Thyroid gland (tissue), 4 donors: ENCODE measurements around the gene HMGB1. TPM values are rescaled to one million over a fixed set of nuclear protein-coding genes. Genes with fewer than 3 reads are reported as not detected.
"Not testable (repeated sequence)": the region's sequence is repeated elsewhere in the genome, so short reads cannot be mapped to it uniquely, and the experiment has no call there.

ENCODE experiments used
- DNase-seq, 2 donors: peaks; one replicate each; pipeline ENCODE4 v3.0.0-alpha.2; 2019
- H3K27ac ChIP-seq, 3 donors: fragments of 200-600 bp; sonication (generic); 1 replicate in 2 of 3; 2 replicates in 1 of 3; pipeline ENCODE4 v1.5.1; 2016 to 2019; ENCODE audit warnings: mild to moderate bottlenecking in 1 of 3, moderate library complexity in 1 of 3
- H3K27me3 ChIP-seq: fragments of 200-600 bp; sonication (generic); one replicate; pipeline ENCODE4 v1.5.1; 2019
- H3K36me3 ChIP-seq, 2 donors: fragments of 200-600 bp; sonication (generic); one replicate each; pipeline ENCODE4 v1.5.1; 2016 to 2019
- H3K4me1 ChIP-seq, 2 donors: fragments of 200-600 bp; sonication (generic); one replicate each; pipeline ENCODE4 v1.5.1; 2017 to 2019
- H3K4me3 ChIP-seq, 3 donors: fragments of 200-600 bp; sonication (generic); replicated peaks in 1 of 3; 1 replicate in 2 of 3; 2 replicates in 1 of 3; pipeline ENCODE4 v1.5.1; 2016; ENCODE audit warnings: mild to moderate bottlenecking in 1 of 3
- H3K9me3 ChIP-seq: fragments of 200-600 bp; sonication (generic); one replicate; pipeline ENCODE4 v1.5.1; 2017
- CTCF ChIP-seq, 6 experiments: fragments of 200-600 bp in 3 of 6; fragments of 450-650 bp in 3 of 6; sonication (generic) in 3 of 6; IDR thresholded peaks; one replicate each; pipeline ENCODE4 v1.5.1; 2016 to 2019; ENCODE audit warnings: antibody characterized with exemption in 6 of 6, mild to moderate bottlenecking in 2 of 6, inconsistent platforms in 1 of 6, moderate library complexity in 1 of 6
- POLR2A ChIP-seq, 2 donors: fragments of 450-650 bp; IDR thresholded peaks; one replicate each; pipeline ENCODE4 v1.6.1; 2017; ENCODE audit warnings: antibody characterized with exemption in 2 of 2, mild to moderate bottlenecking in 2 of 2, moderate library complexity in 1 of 2
- WGBS, 2 donors: methylation state at CpG; one replicate each; pipeline ENCODE4 v1.1.5; 2017; 5-methylcytosine and 5-hydroxymethylcytosine counted together
- intact Hi-C: fragments of 100-400 bp; cut with DNase I; formaldehyde crosslinking; loops from one replicate; pipeline ENCODE4 v1.15.1; 2023
- total RNA-seq, 4 donors: library from RNA; depleted of rRNA; stranded (reverse); fragments of >200 nt; gene quantifications; one replicate each; pipeline ENCODE4 v1.2.3, GENCODE V29; 2016

HMGB1 gene
- total RNA-seq, 4 donors from 2014 or later: 255 to 467 (median 327) TPM

- H3K27ac ChIP-seq: no peak overlapping the region
- H3K4me1 ChIP-seq: no peaks in the 10 kb centered on the region
- DNase-seq: no peak
- WGBS, 2 donors: 87 to 100% methylated on average over 2 of the region's 2 CpGs
- H3K4me3 ChIP-seq: no peak overlapping the region
- no peak for TF ChIP-seq POLR2A (IDR thresholded peaks at IDR 0.05)
- no peak for TF ChIP-seq CTCF (IDR thresholded peaks at IDR 0.05)
- peaks cover 0 to 6% of the 10 kb centered on the region in 2 donors for H3K36me3 ChIP-seq
- no peaks in the 10 kb centered on the region for H3K9me3 ChIP-seq
- H3K27me3 ChIP-seq: no peaks in the 10 kb centered on the region
- intact Hi-C loops: loop anchor here (10.0 kb wide), 1 partner anchor 50 kb away; no protein-coding TSS in a partner anchor
Measured at GRCh38 chr13:30454991-30455390, 10.7 kb downstream of the HMGB1 start.

GRCh38 chr13:30453727-30454126 lies 12.0 kb downstream of the HMGB1 start:
- no peak for DNase-seq
- 93 to 96% methylated on average over 4 of the region's 4 CpGs for WGBS, 2 donors
- H3K36me3 ChIP-seq: peaks cover 0 to under 1% of the 10 kb centered on the region in 2 donors
- TF ChIP-seq POLR2A (IDR thresholded peaks at IDR 0.05): no peak
- no peak for TF ChIP-seq CTCF (IDR thresholded peaks at IDR 0.05)
- no peak overlapping the region for H3K4me3 ChIP-seq
- intact Hi-C loops: loop anchor here (10.0 kb wide), 1 partner anchor 49 kb away; no protein-coding TSS in a partner anchor
- no peaks in the 10 kb centered on the region for H3K9me3 ChIP-seq
- no peak overlapping the region for H3K27ac ChIP-seq
- H3K27me3 ChIP-seq: no peaks in the 10 kb centered on the region
- no peaks in the 10 kb centered on the region for H3K4me1 ChIP-seq

- H3K27me3 ChIP-seq, H3K27ac ChIP-seq, H3K4me3 ChIP-seq, H3K36me3 ChIP-seq, H3K9me3 ChIP-seq, H3K4me1 ChIP-seq, DNase-seq: not testable (repeated sequence)
- intact Hi-C loops: loop anchor here (10.0 kb wide), 1 partner anchor 47 kb away; no protein-coding TSS in a partner anchor
- 94 to 95% methylated on average over 12 of the region's 12 CpGs for WGBS, 2 donors
Measured at GRCh38 chr13:30451476-30451875, 14.3 kb downstream of the HMGB1 start.

- Histone ChIP-seq H3K9me3 (no peaks in the 10 kb centered on the region), H3K4me3 (no peak overlapping the region), H3K36me3 (no peaks in the 10 kb centered on the region), H3K27ac (no peak overlapping the region), H3K4me1 (peaks cover 6 to 12% of the 10 kb centered on the region in 2 donors), H3K27me3 (no peaks in the 10 kb centered on the region)
- DNase-seq: no peak
- 98 to 100% methylated on average over 2 of the region's 2 CpGs for WGBS, 2 donors
- intact Hi-C loops: loop anchor here (10.0 kb wide), 1 partner anchor 45 kb away; no protein-coding TSS in a partner anchor
- TF ChIP-seq POLR2A (IDR thresholded peaks at IDR 0.05) (no peak), CTCF (IDR thresholded peaks at IDR 0.05) (no peak)
Measured at GRCh38 chr13:30450066-30450465, 15.7 kb downstream of the HMGB1 start.

- DNase-seq: no peak
- H3K27ac ChIP-seq: no peak overlapping the region
- no peak overlapping the region for H3K4me3 ChIP-seq
- no peaks in the 10 kb centered on the region for H3K36me3 ChIP-seq
- TF ChIP-seq POLR2A (IDR thresholded peaks at IDR 0.05) (no peak), CTCF (IDR thresholded peaks at IDR 0.05) (no peak)
- 96 to 97% methylated on average over 4 of the region's 4 CpGs for WGBS, 2 donors
- intact Hi-C loops: no loop called here
- H3K4me1 ChIP-seq: peaks cover 7 to 13% of the 10 kb centered on the region in 2 donors
- no peaks in the 10 kb centered on the region for H3K27me3 ChIP-seq
- no peaks in the 10 kb centered on the region for H3K9me3 ChIP-seq
Measured at GRCh38 chr13:30448441-30448840, 17.3 kb downstream of the HMGB1 start.
